GM23338 (cell line): ENCODE results near the gene DYNLT2B. TPM values are rescaled to one million over a fixed set of nuclear protein-coding genes. Genes with fewer than 3 reads are reported as not detected.

Experiments
- ATAC-seq: fragments of 200-7000 bp; cut with Tn5 transposase; 3 replicates; pipeline ENCODE4 v1.9.1; 2020
- DNase-seq: peaks from one replicate; pipeline ENCODE4 v3.0.0-alpha.2; 2015; ENCODE audit warnings: low spot score
- H2AFZ ChIP-seq: fragments of 200-600 bp; sonication (generic); 2 replicates; pipeline ENCODE4 v1.8.0; 2016; ENCODE audit warnings: antibody characterized with exemption, mild to moderate bottlenecking, moderate library complexity
- H3F3A ChIP-seq: fragments of 200-600 bp; sonication (generic); replicated peaks from 2 replicates; pipeline ENCODE4 v1.8.0; 2017; ENCODE audit warnings: antibody characterized with exemption, mixed run types, low read depth
- H3K27ac ChIP-seq: fragments of 200-600 bp; sonication (generic); 2 replicates; pipeline ENCODE4 v1.6.1; 2016; ENCODE audit warnings: low read depth
- H3K27me3 ChIP-seq: fragments of 200-600 bp; sonication (generic); 2 replicates; pipeline ENCODE4 v1.8.0; 2016; ENCODE audit warnings: mild to moderate bottlenecking, mixed run types, moderate library complexity; ENCODE audit not compliant: insufficient read depth
- H3K36me3 ChIP-seq: fragments of 200-600 bp; sonication (generic); 2 replicates; pipeline ENCODE4 v1.8.0; 2016; ENCODE audit warnings: mild to moderate bottlenecking; ENCODE audit not compliant: insufficient read depth
- H3K4me1 ChIP-seq: fragments of 200-600 bp; sonication (generic); 2 replicates; pipeline ENCODE4 v1.8.0; 2016; ENCODE audit warnings: mild to moderate bottlenecking, moderate library complexity; ENCODE audit not compliant: insufficient read depth
- H3K4me2 ChIP-seq: fragments of 200-600 bp; sonication (generic); 2 replicates; pipeline ENCODE4 v1.7.1; 2017; ENCODE audit warnings: mixed run types
- H3K4me3 ChIP-seq: fragments of 200-600 bp; sonication (generic); 2 replicates; pipeline ENCODE4 v1.6.1; 2016; ENCODE audit warnings: mixed run types
- H3K79me2 ChIP-seq: fragments of 200-600 bp; sonication (generic); replicated peaks from 2 replicates; pipeline ENCODE4 v1.8.0; 2017; ENCODE audit warnings: mild to moderate bottlenecking; ENCODE audit not compliant: insufficient read depth
- H3K9me2 ChIP-seq: fragments of 200-600 bp; sonication (generic); 2 replicates; pipeline ENCODE4 v1.8.0; 2017; ENCODE audit not compliant: insufficient read depth
- H4K20me1 ChIP-seq: fragments of 200-600 bp; sonication (generic); replicated peaks from 2 replicates; pipeline ENCODE4 v1.8.0; 2017; ENCODE audit warnings: mild to moderate bottlenecking; ENCODE audit not compliant: insufficient read depth
- H3K27ac Mint-ChIP-seq: 2 replicates; pipeline ENCODE4 v1.8.0; 2020; ENCODE audit warnings: inconsistent platforms, mild to moderate bottlenecking, moderate library complexity, mixed read lengths
- H3K27me3 Mint-ChIP-seq: 3 replicates; pipeline ENCODE4 v1.8.0; 2022; ENCODE audit warnings: low read depth, mild to moderate bottlenecking, moderate library complexity, mixed read lengths, inconsistent platforms; ENCODE audit not compliant: insufficient read depth, poor library complexity
- H3K36me3 Mint-ChIP-seq: 3 replicates; pipeline ENCODE4 v1.8.0; 2021; ENCODE audit warnings: low read depth, mild to moderate bottlenecking, inconsistent platforms, moderate library complexity, mixed read lengths
- H3K4me1 Mint-ChIP-seq: 3 replicates; pipeline ENCODE4 v1.8.0; 2020; ENCODE audit warnings: mild to moderate bottlenecking, inconsistent platforms, mixed read lengths
- H3K4me3 Mint-ChIP-seq: 3 replicates; pipeline ENCODE4 v1.8.0; 2021; ENCODE audit warnings: moderate library complexity, mild to moderate bottlenecking, inconsistent platforms, mixed read lengths
- H3K9me3 Mint-ChIP-seq: 3 replicates; pipeline ENCODE4 v1.8.0; 2020; ENCODE audit warnings: moderate library complexity, mild to moderate bottlenecking, inconsistent platforms, mixed read lengths
- CTCF ChIP-seq, 2 experiments: fragments of 200-600 bp in 1 of 2; sonication (generic) in 1 of 2; conservative IDR thresholded peaks; 2 replicates each; pipeline versions ENCODE4 v1.5.1 to v1.6.1; 2016 to 2017; ENCODE audit warnings: antibody characterized with exemption in 2 of 2, low read depth in 2 of 2, mild to moderate bottlenecking in 2 of 2, moderate library complexity in 1 of 2
- ETS1 ChIP-seq: IDR thresholded peaks from 2 replicates; pipeline ENCODE4 v1.6.1; 2016; ENCODE audit warnings: antibody characterized with exemption
- EZH2 ChIP-seq: fragments of 200-600 bp; sonication (generic); IDR thresholded peaks from one replicate; pipeline ENCODE4 v1.8.0; 2017; ENCODE audit warnings: antibody characterized with exemption, mild to moderate bottlenecking, low read depth; ENCODE audit not compliant: unreplicated experiment
- EZH2phosphoT487 ChIP-seq: fragments of 200-600 bp; sonication (generic); IDR thresholded peaks from one replicate; pipeline ENCODE4 v1.8.1; 2018; ENCODE audit warnings: antibody characterized with exemption; ENCODE audit not compliant: unreplicated experiment
- JUNB ChIP-seq: IDR thresholded peaks from one replicate; pipeline ENCODE4 v1.6.1; 2016; ENCODE audit warnings: antibody characterized with exemption; ENCODE audit not compliant: unreplicated experiment
- NANOG ChIP-seq: IDR thresholded peaks from 2 replicates; pipeline ENCODE4 v1.6.1; 2016; ENCODE audit warnings: antibody characterized with exemption, borderline replicate concordance
- POLR2AphosphoS5 ChIP-seq: IDR thresholded peaks from 2 replicates; pipeline ENCODE4 v1.6.1; 2016; ENCODE audit warnings: antibody characterized with exemption, low read depth
- STAT1 ChIP-seq: IDR thresholded peaks from one replicate; pipeline ENCODE4 v1.6.1; 2016; ENCODE audit warnings: antibody characterized with exemption; ENCODE audit not compliant: unreplicated experiment
- ZNF114 ChIP-seq: fragments of 250-450 bp; sonication (Bioruptor Pico); IDR thresholded peaks from 2 replicates; pipeline ENCODE4 v1.5.0; 2020; ENCODE audit warnings: mild to moderate bottlenecking, moderate library complexity
- ZNF331 ChIP-seq: fragments of 250-450 bp; sonication (Bioruptor Pico); IDR thresholded peaks from 2 replicates; pipeline ENCODE4 v1.5.0; 2020; ENCODE audit warnings: low read depth, mild to moderate bottlenecking, moderate library complexity
- ZNF462 ChIP-seq: fragments of 250-450 bp; sonication (Bioruptor Pico); IDR thresholded peaks from 2 replicates; pipeline ENCODE4 v1.5.0; 2020; ENCODE audit warnings: mild to moderate bottlenecking, moderate library complexity
- polyA plus RNA-seq: library from polyadenylated mRNA; unstranded; fragments of >200 nt; fragmentation: Nextera tagmentation; extraction: Ambion mirVana; gene quantifications from 2 replicates; pipeline ENCODE4 v1.2.1, GENCODE V29; 2016
- total RNA-seq: library from RNA; depleted of rRNA; stranded (reverse); fragments of >200 nt; shearing (Covaris generic); gene quantifications from 2 replicates; pipeline ENCODE4 v1.2.3, GENCODE V29; 2014
- TF ChIP-seq, protein P1 (sequence below): IDR thresholded peaks from one replicate; pipeline ENCODE4 v1.6.1; 2018; ENCODE audit warnings: antibody characterized with exemption; ENCODE audit not compliant: unreplicated experiment

Gene DYNLT2B
- total and polyA plus RNA-seq, 2 experiments from 2014 or later, result 11.3 to 42.7 TPM

GRCh38 chr3:196354132-196354531 is 36.1 kb upstream of the DYNLT2B start (continued):
- TF ChIP-seq NANOG (no peak), EZH2 (no peak), EZH2phosphoT487 (no peak), CTCF (conservative IDR thresholded peaks at IDR 0.05; ENCODE audit: low read depth in 2 of 2) (no peak)

GRCh38 chr3:196351541-196351940 is 33.5 kb upstream of the DYNLT2B start:
- Histone ChIP-seq H3F3A (no peaks in the 10 kb centered on the region), H3K79me2 (no peaks in the 10 kb centered on the region), H3K4me3 (no peak overlapping the region), H3K27me3 (no peaks in the 10 kb centered on the region), H3K9me2 (no peaks in the 10 kb centered on the region), H3K27ac (0 out of 2 replicates have a peak overlapping the region, but pooled peaks have one; percentile 45), H3K36me3 (peaks cover 12% of the 10 kb centered on the region; the same call in 1 of the 2 replicates), H2AFZ (no peak overlapping the region), H3K4me1 (no peaks in the 10 kb centered on the region), H3K4me2 (no peak overlapping the region), H4K20me1 (no peaks in the 10 kb centered on the region)
- H3K27ac Mint-ChIP-seq, result no peak overlapping the region
- H3K9me3 Mint-ChIP-seq, result no peaks in the 10 kb centered on the region
- no peaks in the 10 kb centered on the region for H3K27me3 Mint-ChIP-seq
- H3K4me1 Mint-ChIP-seq, result no peaks in the 10 kb centered on the region
- no peak for DNase-seq
- H3K36me3 Mint-ChIP-seq, result peaks cover 38% of the 10 kb centered on the region
- no peak overlapping the region for H3K4me3 Mint-ChIP-seq
- ATAC-seq, result no peak
- no peak for TF ChIP-seq EZH2phosphoT487
- no peak for TF ChIP-seq ZNF462 (CRISPR knock-in tag)
- TF ChIP-seq, protein P1, sequence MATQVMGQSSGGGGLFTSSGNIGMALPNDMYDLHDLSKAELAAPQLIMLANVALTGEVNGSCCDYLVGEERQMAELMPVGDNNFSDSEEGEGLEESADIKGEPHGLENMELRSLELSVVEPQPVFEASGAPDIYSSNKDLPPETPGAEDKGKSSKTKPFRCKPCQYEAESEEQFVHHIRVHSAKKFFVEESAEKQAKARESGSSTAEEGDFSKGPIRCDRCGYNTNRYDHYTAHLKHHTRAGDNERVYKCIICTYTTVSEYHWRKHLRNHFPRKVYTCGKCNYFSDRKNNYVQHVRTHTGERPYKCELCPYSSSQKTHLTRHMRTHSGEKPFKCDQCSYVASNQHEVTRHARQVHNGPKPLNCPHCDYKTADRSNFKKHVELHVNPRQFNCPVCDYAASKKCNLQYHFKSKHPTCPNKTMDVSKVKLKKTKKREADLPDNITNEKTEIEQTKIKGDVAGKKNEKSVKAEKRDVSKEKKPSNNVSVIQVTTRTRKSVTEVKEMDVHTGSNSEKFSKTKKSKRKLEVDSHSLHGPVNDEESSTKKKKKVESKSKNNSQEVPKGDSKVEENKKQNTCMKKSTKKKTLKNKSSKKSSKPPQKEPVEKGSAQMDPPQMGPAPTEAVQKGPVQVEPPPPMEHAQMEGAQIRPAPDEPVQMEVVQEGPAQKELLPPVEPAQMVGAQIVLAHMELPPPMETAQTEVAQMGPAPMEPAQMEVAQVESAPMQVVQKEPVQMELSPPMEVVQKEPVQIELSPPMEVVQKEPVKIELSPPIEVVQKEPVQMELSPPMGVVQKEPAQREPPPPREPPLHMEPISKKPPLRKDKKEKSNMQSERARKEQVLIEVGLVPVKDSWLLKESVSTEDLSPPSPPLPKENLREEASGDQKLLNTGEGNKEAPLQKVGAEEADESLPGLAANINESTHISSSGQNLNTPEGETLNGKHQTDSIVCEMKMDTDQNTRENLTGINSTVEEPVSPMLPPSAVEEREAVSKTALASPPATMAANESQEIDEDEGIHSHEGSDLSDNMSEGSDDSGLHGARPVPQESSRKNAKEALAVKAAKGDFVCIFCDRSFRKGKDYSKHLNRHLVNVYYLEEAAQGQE, result no peak
- no peak for TF ChIP-seq ZNF114
- TF ChIP-seq STAT1, result no peak
- TF ChIP-seq ZNF331 (CRISPR knock-in tag), result no peak
- TF ChIP-seq POLR2AphosphoS5, result no peak
- no peak for TF ChIP-seq EZH2
- no peak for TF ChIP-seq JUNB
- no peak for TF ChIP-seq ETS1
- TF ChIP-seq NANOG, result no peak
